ENCODE data around the gene GPC6.
A peak's percentile ranks its signal among the peaks of the same experiment; 100 is the strongest.

GPC6 gene

DNA sequence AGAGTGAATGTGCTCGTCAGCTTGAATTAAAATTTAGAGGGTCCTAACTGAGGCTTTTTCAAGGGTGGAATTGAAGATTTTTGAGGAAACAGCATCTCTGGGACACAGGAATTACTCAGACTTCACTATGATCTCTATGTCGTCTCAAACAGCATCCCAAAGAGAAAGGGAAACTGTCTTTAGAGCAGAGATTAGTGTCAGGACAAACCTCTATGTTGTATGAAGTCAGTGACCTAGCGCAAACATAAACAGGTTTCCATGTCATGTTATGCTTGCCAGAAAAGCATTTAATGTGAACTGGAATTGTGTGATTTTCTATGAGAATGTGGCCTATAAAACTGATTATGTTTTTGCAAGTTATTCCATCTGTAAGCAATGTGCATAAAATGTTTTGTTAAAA lies 573.7 kb downstream of the GPC6 start:
- no peak for DNase-seq

DNA sequence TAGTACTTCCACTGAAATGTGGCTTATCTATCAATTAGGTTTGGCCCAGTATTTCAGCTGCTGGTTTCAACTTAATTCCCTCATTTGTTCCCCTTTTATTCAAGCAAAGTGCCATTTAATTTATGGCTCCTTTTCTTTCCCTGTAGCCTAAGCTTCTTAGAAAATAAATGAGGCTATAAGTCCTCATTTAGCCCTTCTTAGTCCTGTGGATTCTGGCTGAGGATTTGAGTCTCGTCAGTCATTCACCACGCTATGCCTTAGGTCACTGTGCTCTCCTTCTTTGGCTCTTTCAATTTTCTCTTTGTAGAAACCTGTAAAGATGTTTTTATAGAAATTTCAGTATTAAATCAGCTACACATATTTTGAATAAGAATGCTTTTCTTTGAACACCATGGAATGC lies 579.1 kb downstream of the GPC6 start:
- DNase-seq: no peak

DNA sequence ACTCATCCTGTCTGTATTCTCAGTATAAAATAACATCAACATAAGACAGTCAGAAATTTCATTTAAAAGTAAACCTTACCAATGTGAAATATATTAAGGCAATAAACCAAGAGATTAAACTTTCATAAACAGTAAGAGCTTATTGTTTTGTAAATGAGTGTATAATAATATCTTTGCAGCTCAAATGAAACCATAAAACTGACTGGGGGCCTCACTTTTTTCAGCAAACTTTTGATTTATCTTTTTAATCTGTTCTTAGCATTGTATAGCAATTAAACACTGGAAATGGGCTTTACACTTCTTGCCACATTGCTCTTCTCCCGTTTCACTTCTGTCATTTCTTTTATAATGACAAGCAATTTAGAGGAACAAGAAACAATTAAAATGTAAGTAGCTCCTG lies 580.3 kb downstream of the GPC6 start:
- DNase-seq: no peak

DNA sequence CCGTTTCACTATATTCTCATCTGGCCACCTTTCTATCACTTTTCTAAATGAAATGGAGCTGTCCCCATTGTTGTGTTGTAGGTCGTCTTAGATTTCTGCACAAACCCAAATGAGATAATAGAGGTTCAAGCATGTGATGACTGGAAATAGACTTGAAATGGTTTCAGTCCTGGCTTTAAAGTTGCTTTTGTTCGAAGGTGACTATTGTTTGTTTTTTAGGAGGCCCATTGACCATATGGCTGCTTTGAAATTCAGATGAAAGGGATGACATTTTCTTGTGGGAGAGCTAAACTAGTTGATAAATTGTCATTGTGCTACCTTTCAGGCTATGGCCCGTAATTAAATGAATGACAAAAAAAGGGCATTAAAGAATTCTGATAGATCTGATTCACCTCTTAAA lies 583.7 kb downstream of the GPC6 start:
- DNase-seq: no peak

GRCh38 chr13:93811071-93811737 lies 584.6 kb downstream of the GPC6 start:
- DNase-seq: no peak

DNA sequence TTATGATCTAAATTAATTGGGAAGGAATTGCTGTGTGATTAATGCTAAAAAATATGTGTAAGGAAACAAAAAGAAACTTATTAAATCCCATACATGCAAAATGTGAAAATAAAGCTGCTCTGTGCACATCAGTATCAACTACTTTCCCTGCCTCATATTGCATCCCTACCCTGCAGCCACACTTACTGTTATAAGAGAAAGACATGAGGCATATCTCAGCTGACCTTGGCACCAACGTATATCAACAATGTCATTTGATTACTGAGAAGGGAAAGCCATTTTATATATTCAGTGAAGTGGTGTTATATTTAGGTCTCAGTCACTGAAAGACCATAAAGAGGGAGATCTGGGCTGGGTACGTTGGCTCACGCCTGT lies 585.1 kb downstream of the GPC6 start:
- no peak for DNase-seq

- no peak for DNase-seq
Observed at GRCh38 chr13:93814658-93815057, 588.1 kb downstream of the GPC6 start.

DNA sequence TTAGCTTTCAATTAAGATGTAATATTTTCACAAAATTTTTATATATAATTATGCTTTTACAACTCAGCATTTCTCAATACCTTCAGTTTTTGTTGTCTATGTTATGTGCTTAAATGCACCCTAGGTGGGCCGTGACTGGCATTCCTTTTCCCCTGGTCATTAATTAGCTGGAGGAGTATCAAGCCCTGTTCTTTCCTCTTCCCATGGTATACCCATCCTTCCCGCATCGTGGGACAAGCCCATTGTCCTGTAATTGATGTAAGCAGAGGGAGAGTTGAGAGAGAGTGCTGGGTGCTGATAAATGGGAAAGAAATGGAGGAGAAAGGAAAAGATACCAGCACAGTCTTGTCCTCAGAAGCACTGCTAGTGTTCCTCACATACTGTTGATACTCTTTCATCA lies 591.7 kb downstream of the GPC6 start:
- DNase-seq: no peak

DNA sequence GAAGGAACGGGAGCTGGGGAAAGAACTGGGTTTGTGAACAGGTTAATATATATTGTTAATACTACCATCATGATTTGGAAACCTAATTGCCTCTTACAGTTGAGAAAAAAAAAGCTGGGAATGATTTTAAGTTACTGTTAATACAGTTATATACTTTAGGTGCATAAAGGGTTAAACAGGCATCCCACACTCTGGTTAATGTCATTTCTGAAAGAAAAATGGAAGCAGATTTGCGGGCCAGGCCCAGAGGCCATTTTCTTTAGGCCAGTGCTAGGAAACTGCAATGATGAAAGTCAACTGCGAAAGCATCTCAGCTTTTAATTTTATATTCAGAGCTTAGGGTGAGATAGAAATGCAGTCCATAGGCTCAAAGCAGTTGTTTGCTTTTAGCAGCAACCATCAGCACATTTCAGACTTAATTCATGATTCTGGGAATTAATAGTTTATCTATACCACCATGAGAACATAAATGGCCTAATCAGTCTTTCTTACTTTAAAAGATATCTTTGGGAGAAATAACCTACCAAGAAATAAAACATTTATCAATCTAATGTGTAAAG lies 592.8 kb downstream of the GPC6 start:
- no peak for DNase-seq

- no peak for DNase-seq
Observed at GRCh38 chr13:93824286-93824685, 597.7 kb downstream of the GPC6 start.

- no peak for DNase-seq
Observed at GRCh38 chr13:93834051-93834450, 607.4 kb downstream of the GPC6 start.

GRCh38 chr13:93843082-93843481 lies 616.5 kb downstream of the GPC6 start:
- no peak for DNase-seq

DNA sequence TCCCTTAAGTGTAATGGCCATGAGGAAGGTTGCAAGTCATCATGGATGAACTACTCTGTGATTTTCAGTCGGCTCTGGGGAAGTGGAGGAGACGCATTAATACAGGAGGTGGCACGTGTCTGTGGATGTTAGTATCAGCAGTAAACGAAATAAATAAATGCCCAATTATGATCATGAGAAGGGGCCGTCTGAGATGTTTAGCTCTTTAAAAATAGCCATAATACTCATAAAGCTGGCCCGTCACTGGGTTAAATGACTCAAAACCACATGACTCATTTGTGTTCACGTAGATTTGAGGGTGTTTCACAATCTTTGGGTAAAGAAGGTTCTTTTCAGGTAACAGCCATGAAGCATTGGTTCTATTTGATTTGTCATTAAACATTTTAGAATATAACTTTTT lies 620.6 kb downstream of the GPC6 start:
- no peak for DNase-seq

- DNase-seq: no peak
Observed at GRCh38 chr13:93848247-93848646, 621.6 kb downstream of the GPC6 start.

DNA sequence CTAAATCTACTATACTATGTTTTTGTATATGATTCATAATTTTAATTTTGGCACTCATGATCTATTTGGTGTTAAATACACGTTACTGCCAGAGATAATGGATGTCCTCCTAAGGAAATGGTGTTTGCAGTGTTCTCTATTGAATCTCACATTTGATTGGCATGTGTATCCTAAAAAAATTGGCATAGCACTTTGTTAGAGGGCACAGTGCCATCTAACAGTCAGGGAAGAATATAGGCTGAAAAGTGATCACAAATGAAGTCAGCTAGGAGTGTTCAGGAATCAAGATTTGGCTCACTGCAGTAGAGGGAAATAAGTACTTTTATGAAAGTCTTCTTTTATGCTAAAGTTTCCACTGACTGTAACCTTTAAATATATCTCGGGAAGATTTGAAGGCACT lies 624.6 kb downstream of the GPC6 start:
- DNase-seq: peak; percentile 58 to 70

GRCh38 chr13:93853912-93854311 lies 627.3 kb downstream of the GPC6 start:
- peak in 1 of 2 experiments; percentile 54 for DNase-seq

- DNase-seq: no peak
Observed at GRCh38 chr13:93857126-93857525, 630.5 kb downstream of the GPC6 start.

DNA sequence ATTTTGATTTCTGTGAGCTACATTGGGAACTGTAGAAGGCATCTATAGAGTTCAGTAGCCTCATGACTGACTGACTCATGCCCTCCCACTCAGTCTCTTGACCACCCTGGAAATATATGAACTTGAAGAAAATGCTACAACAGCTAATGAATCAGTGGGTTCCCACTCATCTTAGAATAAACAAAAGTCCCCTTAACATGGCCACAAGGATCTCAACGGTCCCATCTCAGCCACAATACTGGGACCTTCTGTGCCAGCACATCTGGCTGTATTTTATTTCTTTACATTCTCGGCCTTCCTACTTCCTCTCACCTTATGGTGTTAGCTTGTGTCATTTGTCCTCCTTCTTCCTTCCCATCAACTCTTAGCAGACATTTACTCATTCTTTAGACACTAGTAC lies 633.1 kb downstream of the GPC6 start:
- DNase-seq: no peak

GRCh38 chr13:93861818-93862217 lies 635.2 kb downstream of the GPC6 start:
- DNase-seq: no peak

DNA sequence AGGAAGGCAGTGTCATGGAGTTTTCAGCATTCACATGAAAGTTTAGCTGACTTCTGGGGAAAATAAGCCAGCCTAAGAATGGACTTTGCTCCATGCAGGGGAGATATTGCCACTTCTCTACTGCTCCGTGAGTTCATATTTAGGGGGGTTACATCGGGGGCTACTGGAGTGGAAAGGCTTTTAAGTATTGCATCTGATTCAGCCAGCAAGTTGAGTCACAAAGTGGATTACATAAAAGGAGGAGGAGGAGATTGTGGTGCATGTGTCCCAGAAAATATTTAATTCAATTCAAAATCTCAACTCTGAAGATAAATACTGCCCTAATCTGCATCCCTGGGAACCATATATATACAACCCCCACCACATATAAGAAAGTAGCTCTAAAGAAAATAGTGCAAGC lies 635.7 kb downstream of the GPC6 start:
- DNase-seq: no peak

DNA sequence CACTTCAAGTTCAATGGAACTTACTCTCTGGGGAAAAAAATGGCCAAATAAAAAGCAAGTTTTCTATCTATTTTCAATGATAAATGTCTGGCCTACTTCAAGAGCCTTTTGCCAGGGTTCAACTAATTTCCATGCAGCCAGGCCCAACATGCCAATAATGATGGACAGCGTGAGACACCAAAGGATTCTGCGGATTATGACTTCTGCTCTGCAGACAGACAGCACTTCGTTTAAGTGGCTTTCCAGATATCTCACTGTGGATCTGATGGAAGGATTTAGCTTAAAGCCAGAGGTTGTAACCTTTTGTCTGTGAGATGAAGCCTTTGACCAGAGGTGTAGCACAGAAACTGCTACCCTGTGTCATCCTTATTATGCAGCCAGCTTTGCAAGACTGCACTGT lies 638.6 kb downstream of the GPC6 start:
- DNase-seq: no peak

DNA sequence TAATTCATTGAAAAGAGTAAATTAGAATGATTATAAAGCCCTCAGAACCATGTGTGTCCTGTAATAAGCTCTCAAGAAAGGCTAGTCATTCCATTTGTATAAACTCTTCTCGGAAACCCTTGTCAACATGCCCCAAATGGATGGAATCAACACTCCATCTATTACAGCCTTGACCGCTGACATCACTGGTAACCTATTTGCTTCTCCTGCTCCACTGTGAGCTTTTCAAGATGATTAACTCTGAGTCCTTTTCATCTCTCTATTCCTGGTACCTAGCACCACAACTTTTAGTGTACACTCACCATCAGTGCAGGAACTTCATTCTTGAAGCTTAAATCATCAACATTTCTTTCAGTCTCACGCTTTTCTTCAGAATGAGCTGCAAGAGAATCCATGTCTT lies 640.9 kb downstream of the GPC6 start:
- no peak for DNase-seq

GRCh38 chr13:93872376-93872775 lies 645.8 kb downstream of the GPC6 start:
- no peak for DNase-seq

- DNase-seq: no peak
Observed at GRCh38 chr13:93872786-93873347, 646.3 kb downstream of the GPC6 start.

DNA sequence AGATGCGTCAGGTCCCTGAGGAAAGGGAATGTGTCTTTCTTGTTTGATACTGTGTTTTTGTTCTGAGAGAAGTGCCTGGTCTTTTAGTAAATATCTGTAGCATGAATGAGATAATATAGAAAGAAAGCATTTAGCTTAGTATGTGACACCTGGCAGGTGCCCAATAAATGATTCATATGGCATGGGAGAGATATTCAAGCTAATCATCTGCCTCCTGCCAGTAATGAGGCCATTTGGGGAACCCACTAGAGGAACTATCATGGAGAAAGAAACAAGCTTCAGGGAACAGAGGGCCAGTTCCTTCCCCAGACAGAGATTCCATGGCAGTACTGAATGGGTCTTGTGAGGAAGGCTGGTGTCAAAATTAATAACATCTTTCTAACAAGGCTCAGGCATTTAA lies 648.9 kb downstream of the GPC6 start:
- no peak for DNase-seq
